HepG2 (cell line): ENCODE results near the gene SGF29. TPM values are rescaled to one million over a fixed set of nuclear protein-coding genes. Genes with fewer than 3 reads are reported as not detected.
A peak's percentile ranks its signal among the peaks of the same experiment; 100 is the strongest.

Experiments used
- ATAC-seq: fragments of 200-7000 bp; cut with Tn5 transposase; 3 replicates; pipeline ENCODE4 v1.9.1; 2020; ENCODE audit warnings: mild to moderate bottlenecking, moderate library complexity
- BruUV-seq: library from RNA; stranded (reverse); fragments of 400-500 nt; replicated peaks from 2 replicates; lab custom pipeline; 2021; lab: Mats Ljungman, UMichigan
- CTCF ChIA-PET: fragments of 300-600 bp; formaldehyde crosslinking; extraction: SDS; loops from one replicate; lab custom pipeline; 2021; ENCODE audit warnings: low total read pairs, inconsistent platforms, low intra/inter-chr PET ratio; lab: Yijun Ruan, JAX
- POLR2A ChIA-PET: fragments of 350-600 bp; sonication (Branson Sonifier 250); formaldehyde crosslinking; loops from one replicate; lab custom pipeline; 2020; ENCODE audit warnings: antibody characterized with exemption, inconsistent platforms; lab: Yijun Ruan, JAX
- DNase-seq: peaks from one replicate; pipeline ENCODE4 v3.0.0-alpha.2; 2015; ENCODE audit warnings: low spot score
- FAIRE-seq: peaks from 3 replicates; lab custom pipeline; 2011; peaks lifted over from hg19 to GRCh38; lab: Jason Lieb, UNC
- H2AFZ ChIP-seq: one replicate; pipeline ENCODE4 v1.6.1; 2011; ENCODE audit warnings: low read length, inconsistent platforms
- H3K27ac ChIP-seq: fragments of 300-600 bp; 3 replicates; pipeline ENCODE4 v1.8.0; 2011; ENCODE audit warnings: mixed run types, mild to moderate bottlenecking, mixed read lengths, low read length, inconsistent platforms; ENCODE audit not compliant: insufficient read depth; ENCODE audit errors: extremely low read length
- H3K27me3 ChIP-seq, 2 experiments: fragments of 200-600 bp in 1 of 2; 2 replicates in 1 of 2; 3 replicates in 1 of 2; pipeline versions ENCODE4 v1.6.0 to v1.8.0; 2011; ENCODE audit warnings: low read length in 2 of 2, mild to moderate bottlenecking in 2 of 2, moderate library complexity in 2 of 2, inconsistent platforms in 1 of 2; ENCODE audit not compliant: insufficient read depth in 2 of 2, control insufficient read depth in 1 of 2
- H3K36me3 ChIP-seq, 2 experiments: fragments of 200-600 bp in 1 of 2; replicated peaks in 1 of 2; 2 replicates in 1 of 2; 3 replicates in 1 of 2; pipeline versions ENCODE4 v1.5.1 to v1.8.0; 2011; ENCODE audit warnings: low read length in 2 of 2, inconsistent platforms in 1 of 2; ENCODE audit not compliant: insufficient read depth in 2 of 2, control insufficient read depth in 1 of 2
- H3K4me1 ChIP-seq: 2 replicates; pipeline ENCODE4 v1.5.1; 2012; ENCODE audit warnings: low read length, inconsistent platforms; ENCODE audit not compliant: insufficient read depth
- H3K4me2 ChIP-seq: 2 replicates; pipeline ENCODE4 v1.6.0; 2011; ENCODE audit warnings: low read depth, low read length, inconsistent platforms
- H3K4me3 ChIP-seq, 3 experiments: fragments of 200-600 bp in 1 of 3; sonication (generic), shearing (Covaris generic) in 1 of 3; replicated peaks in 1 of 3; 2 replicates each; pipeline ENCODE4 v1.5.1; 2011 to 2016; ENCODE audit warnings: low read length in 3 of 3, inconsistent platforms in 2 of 3, low read depth in 2 of 3, mild to moderate bottlenecking in 2 of 3, control low read depth in 1 of 3, mixed read lengths in 1 of 3; ENCODE audit not compliant: insufficient read depth in 1 of 3
- H3K79me2 ChIP-seq: one replicate; pipeline ENCODE4 v1.6.1; 2011; ENCODE audit warnings: low read length, inconsistent platforms; ENCODE audit not compliant: insufficient read depth
- H3K9ac ChIP-seq: 2 replicates; pipeline ENCODE4 v1.6.0; 2011; ENCODE audit warnings: mild to moderate bottlenecking, low read depth, low read length, inconsistent platforms; ENCODE audit not compliant: insufficient read depth
- H3K9me3 ChIP-seq: 2 replicates; pipeline ENCODE4 v1.5.1; 2012; ENCODE audit warnings: mild to moderate bottlenecking, low read length
- H4K20me1 ChIP-seq: 2 replicates; pipeline ENCODE4 v1.6.0; 2011; ENCODE audit warnings: inconsistent platforms, mild to moderate bottlenecking, low read length, moderate library complexity; ENCODE audit not compliant: insufficient read depth
- ATF7 ChIP-seq, 2 experiments: fragments of 450-650 bp in 1 of 2; sonication (generic) in 1 of 2; formaldehyde crosslinking in 1 of 2; IDR thresholded peaks; 2 replicates each; pipeline versions ENCODE4 v1.4.0 to v1.6.1; 2016 to 2020; ENCODE audit warnings: antibody characterized with exemption in 1 of 2, mild to moderate bottlenecking in 1 of 2, missing genetic modification reagents in 1 of 2
- BCL6 ChIP-seq: IDR thresholded peaks from 2 replicates; pipeline ENCODE4 v1.6.1; 2016; ENCODE audit warnings: missing genetic modification reagents, missing compliant biosample characterization
- EED ChIP-seq: sonication (generic); formaldehyde crosslinking; IDR thresholded peaks from 2 replicates; pipeline ENCODE4 v1.5.0; 2020; ENCODE audit warnings: mild to moderate bottlenecking, missing genetic modification reagents
- HOMEZ ChIP-seq: IDR thresholded peaks from 2 replicates; pipeline ENCODE4 v1.6.1; 2016; ENCODE audit warnings: low read depth
- IKZF5 ChIP-seq: IDR thresholded peaks from 2 replicates; pipeline ENCODE4 v1.6.1; 2018; ENCODE audit warnings: missing genetic modification reagents, mild to moderate bottlenecking, missing compliant biosample characterization
- ISL2 ChIP-seq: sonication (generic); formaldehyde crosslinking; IDR thresholded peaks from 2 replicates; pipeline ENCODE4 v1.5.0; 2020; ENCODE audit warnings: missing genetic modification reagents
- JUN ChIP-seq: sonication (generic); formaldehyde crosslinking; IDR thresholded peaks from 2 replicates; pipeline ENCODE4 v1.4.0; 2020; ENCODE audit warnings: mild to moderate bottlenecking, missing genetic modification reagents
- JUNB ChIP-seq: sonication (generic); formaldehyde crosslinking; IDR thresholded peaks from 2 replicates; pipeline ENCODE4 v1.8.0; 2022; ENCODE audit warnings: missing genetic modification reagents, mild to moderate bottlenecking, borderline replicate concordance
- KDM1A ChIP-seq: IDR thresholded peaks from 2 replicates; pipeline ENCODE4 v1.6.1; 2016; ENCODE audit warnings: missing compliant biosample characterization
- MED13 ChIP-seq: sonication (generic); formaldehyde crosslinking; IDR thresholded peaks from 2 replicates; pipeline ENCODE4 v1.5.0; 2020; ENCODE audit warnings: missing genetic modification reagents
- NR2F2 ChIP-seq: IDR thresholded peaks from 2 replicates; pipeline ENCODE4 v1.6.1; 2012; ENCODE audit warnings: low read depth, inconsistent platforms, borderline replicate concordance
- NR2F6 ChIP-seq, 2 experiments: IDR thresholded peaks; 2 replicates each; pipeline ENCODE4 v1.6.1; 2016; ENCODE audit warnings: antibody characterized with exemption in 1 of 2, mild to moderate bottlenecking in 1 of 2
- PHF21A ChIP-seq: sonication (generic); formaldehyde crosslinking; IDR thresholded peaks from 2 replicates; pipeline ENCODE4 v1.5.0; 2020; ENCODE audit warnings: mild to moderate bottlenecking, missing genetic modification reagents
- RAD51 ChIP-seq: fragments of 450-650 bp; IDR thresholded peaks from 2 replicates; pipeline ENCODE4 v1.6.1; 2016; ENCODE audit warnings: borderline replicate concordance
- RFX1 ChIP-seq: fragments of 450-650 bp; IDR thresholded peaks from 2 replicates; pipeline ENCODE4 v1.6.1; 2017
- RXRA ChIP-seq: sonication (generic); formaldehyde crosslinking; IDR thresholded peaks from 2 replicates; pipeline ENCODE4 v1.5.1; 2020; ENCODE audit warnings: missing genetic modification reagents
- THAP11 ChIP-seq: IDR thresholded peaks from 2 replicates; pipeline ENCODE4 v1.6.1; 2016; ENCODE audit warnings: missing biosample characterization, missing genetic modification reagents
- TRIM22 ChIP-seq: fragments of 450-650 bp; IDR thresholded peaks from 2 replicates; pipeline ENCODE4 v1.6.1; 2017
- WIZ ChIP-seq: sonication (generic); formaldehyde crosslinking; IDR thresholded peaks from 2 replicates; pipeline ENCODE4 v1.5.1; 2020; ENCODE audit warnings: mild to moderate bottlenecking, missing genetic modification reagents
- ZNF274 ChIP-seq: sonication (generic); formaldehyde crosslinking; IDR thresholded peaks from 2 replicates; pipeline ENCODE4 v1.5.1; 2020; ENCODE audit warnings: mild to moderate bottlenecking, missing genetic modification reagents
- ZNF337 ChIP-seq: sonication (generic); formaldehyde crosslinking; IDR thresholded peaks from 2 replicates; pipeline ENCODE4 v1.5.1; 2020; ENCODE audit warnings: missing genetic modification reagents, low read depth, mild to moderate bottlenecking, borderline replicate concordance
- ZNF446 ChIP-seq: sonication (generic); formaldehyde crosslinking; IDR thresholded peaks from 2 replicates; pipeline ENCODE4 v1.5.0; 2020; ENCODE audit warnings: mild to moderate bottlenecking, missing genetic modification reagents
- ZNF530 ChIP-seq: sonication (generic); formaldehyde crosslinking; IDR thresholded peaks from 2 replicates; pipeline ENCODE4 v1.5.0; 2020; ENCODE audit warnings: low read depth, mild to moderate bottlenecking, missing genetic modification reagents
- ZNF564 ChIP-seq: sonication (generic); formaldehyde crosslinking; IDR thresholded peaks from 2 replicates; pipeline ENCODE4 v1.8.1; 2023; ENCODE audit warnings: mild to moderate bottlenecking, missing genetic modification reagents
- ZNF878 ChIP-seq: sonication (generic); formaldehyde crosslinking; IDR thresholded peaks from 2 replicates; pipeline ENCODE4 v1.8.1; 2023; ENCODE audit warnings: mild to moderate bottlenecking, missing genetic modification reagents, moderate library complexity
- ZSCAN30 ChIP-seq: sonication (generic); formaldehyde crosslinking; IDR thresholded peaks from 2 replicates; pipeline ENCODE4 v1.5.0; 2020; ENCODE audit warnings: mild to moderate bottlenecking, missing genetic modification reagents
- WGBS: methylation state at CpG from one replicate; pipeline ENCODE4 v1.1.6; 2017; ENCODE audit warnings: low lambda C conversion rate; 5-methylcytosine and 5-hydroxymethylcytosine counted together
- in situ Hi-C: cut with HindIII; loops from 2 replicates; pipeline ENCODE4 v1.10.0; 2017; ENCODE audit warnings: low pct_unique_long_range_greater_than_20kb; ENCODE audit not compliant: extremely low pct_ligation_motif_present
- intact Hi-C: fragments of 100-400 bp; cut with micrococcal nuclease; formaldehyde crosslinking; loops from one replicate; pipeline ENCODE4 v1.10.0; 2022; ENCODE audit not compliant: unreplicated experiment
- polyA plus RNA-seq, 8 experiments: library from polyadenylated mRNA; depleted of rRNA in 3 of 8; stranded (reverse) in 7 of 8; unstranded in 1 of 8; fragments of >200 nt; fragmentation: Illumina TruSeq in 4 of 8; extraction: Trizol in 4 of 8; gene quantifications; 2 replicates each; pipeline versions ENCODE4 v1.2.1 to v1.2.3, GENCODE V29; 2011 to 2016; ENCODE audit warnings: low read depth in 4 of 8, missing spikeins in 1 of 8, mixed read lengths in 1 of 8; ENCODE audit not compliant: insufficient read depth in 1 of 8
- total RNA-seq, 5 experiments: library from RNA; depleted of rRNA; stranded (reverse); fragments of >200 nt; fragmentation: Illumina TruSeq; extraction: Trizol; gene quantifications; 2 replicates each; pipeline ENCODE4 v1.2.3, GENCODE V29; 2016; ENCODE audit warnings: low read depth in 1 of 5

The SGF29 gene
- total and polyA plus RNA-seq, 2 of the 13 experiments (the other 11 are each of a cell fraction or from before 2014, with no cell fraction given): 5.0 to 29.4 TPM

GRCh38 chr16:28520672-28521071, 33.0 kb upstream of the SGF29 start:
- no peaks in the 10 kb centered on the region for H4K20me1 ChIP-seq
- DNase-seq (no peak), ATAC-seq (no peak), FAIRE-seq (no peak)
- BruUV-seq: no TSS peak
- intact Hi-C loops: no loop called here
- in situ Hi-C loops: no loop called here
- H3K27ac ChIP-seq: no peak overlapping the region
- no peaks in the 10 kb centered on the region for H3K79me2 ChIP-seq
- peaks cover 54% of the 10 kb centered on the region for H3K4me1 ChIP-seq
- ChIA-PET CTCF (no interaction called here), POLR2A (interaction anchor here (0.7 to 1.7 kb wide), 2 partner anchors 18 to 28 kb away, joined by 3 to 4 read pairs; partner anchors contain the start of gene NUPR1)
- H2AFZ ChIP-seq: no peak overlapping the region
- WGBS: 28% methylated on average over 7 of the region's 7 CpGs
- no peaks in the 10 kb centered on the region for H3K9me3 ChIP-seq
- no peaks in the 10 kb centered on the region for H3K36me3 ChIP-seq
- no peaks in the 10 kb centered on the region for H3K27me3 ChIP-seq
- H3K4me3 ChIP-seq: no peak overlapping the region
- H3K4me2 ChIP-seq: peak overlapping the region; percentile 44
- no peak overlapping the region for H3K9ac ChIP-seq
- TF ChIP-seq IKZF5 (CRISPR knock-in tag) (no peak), ZNF446 (CRISPR knock-in tag) (no peak), RAD51 (no peak), HOMEZ (no peak), WIZ (no peak), ZNF564 (CRISPR knock-in tag) (no peak), NR2F6 (IDR thresholded peaks at IDR 0.05) (peak; percentile 69), NR2F6 (CRISPR knock-in tag; IDR thresholded peaks at IDR 0.05) (peak; percentile 47), ZNF530 (CRISPR knock-in tag) (no peak), EED (CRISPR knock-in tag) (no peak), ZNF274 (CRISPR knock-in tag) (no peak), RXRA (peak; percentile 21; the same call in 1 of the 2 replicates), ATF7 (IDR thresholded peaks at IDR 0.05) (no peak), ATF7 (CRISPR knock-in tag; IDR thresholded peaks at IDR 0.05) (no peak), PHF21A (CRISPR knock-in tag) (no peak), JUNB (CRISPR knock-in tag) (no peak), NR2F2 (peak; percentile 45; the same call in 1 of the 2 replicates), ZSCAN30 (no peak), BCL6 (0 out of 2 replicates have a peak, but pooled peaks have one; percentile 32), ZNF878 (CRISPR knock-in tag) (no peak), ISL2 (CRISPR knock-in tag) (no peak), RFX1 (no peak), JUN (CRISPR knock-in tag) (no peak), ZNF337 (CRISPR knock-in tag) (no peak), MED13 (CRISPR knock-in tag) (no peak), KDM1A (CRISPR knock-in tag) (no peak), TRIM22 (no peak), THAP11 (CRISPR knock-in tag) (no peak)
